Activated naive CD8-positive, alpha-beta T cell treated with anti-CD3 and anti-CD28 coated beads, Interleukin-2, amount 50 U/mL, for 24 hours (primary cell): ENCODE results near the gene CYP11A1.

Experiments used
- ATAC-seq: fragments of 150-1000 bp; cut with Tn5 transposase; one replicate; pipeline ENCODE4 v1.10.0; 2021
- DNase-seq: peaks from one replicate; pipeline ENCODE4 v3.0.0; 2021
- H3K27ac Mint-ChIP-seq: one replicate; pipeline ENCODE4 v1.8.0; 2021; ENCODE audit warnings: mild to moderate bottlenecking, mixed read lengths
- H3K27me3 Mint-ChIP-seq: one replicate; pipeline ENCODE4 v1.8.0; 2021; ENCODE audit warnings: mixed read lengths
- H3K36me3 Mint-ChIP-seq: one replicate; pipeline ENCODE4 v1.8.0; 2021; ENCODE audit warnings: low read depth, mixed read lengths
- H3K4me1 Mint-ChIP-seq: one replicate; pipeline ENCODE4 v1.8.0; 2021; ENCODE audit warnings: mixed read lengths
- H3K4me3 Mint-ChIP-seq: one replicate; pipeline ENCODE4 v1.8.0; 2021; ENCODE audit warnings: mild to moderate bottlenecking, moderate library complexity, mixed read lengths
- H3K9me3 Mint-ChIP-seq: one replicate; pipeline ENCODE4 v1.8.0; 2021; ENCODE audit warnings: mixed read lengths

The CYP11A1 gene

GRCh38 chr15:74313889-74314288 is 53.6 kb downstream of the CYP11A1 start:
- H3K27ac Mint-ChIP-seq: no peak overlapping the region
- no peak overlapping the region for H3K4me3 Mint-ChIP-seq
- DNase-seq (no peak), ATAC-seq (no peak)
- H3K4me1 Mint-ChIP-seq: peaks cover 44% of the 10 kb centered on the region
- H3K27me3 Mint-ChIP-seq: no peaks in the 10 kb centered on the region
- no peaks in the 10 kb centered on the region for H3K36me3 Mint-ChIP-seq
- H3K9me3 Mint-ChIP-seq: no peaks in the 10 kb centered on the region

- DNase-seq: no peak
- no peaks in the 10 kb centered on the region for H3K9me3 Mint-ChIP-seq
- H3K4me3 Mint-ChIP-seq: no peak overlapping the region
- ATAC-seq: no peak
- peaks cover under 1% of the 10 kb centered on the region for H3K27me3 Mint-ChIP-seq
- H3K27ac Mint-ChIP-seq: no peak overlapping the region
- H3K4me1 Mint-ChIP-seq: peaks cover 35% of the 10 kb centered on the region
- H3K36me3 Mint-ChIP-seq: no peaks in the 10 kb centered on the region
These were observed 54.9 kb downstream of the CYP11A1 start for GRCh38 chr15:74312445-74313007.

GRCh38 chr15:74311734-74312444 is 55.6 kb downstream of the CYP11A1 start:
- Mint-ChIP-seq H3K4me1 (peaks cover 30% of the 10 kb centered on the region), H3K27ac (no peak overlapping the region), H3K36me3 (no peaks in the 10 kb centered on the region), H3K4me3 (no peak overlapping the region), H3K27me3 (peaks cover 2% of the 10 kb centered on the region), H3K9me3 (no peaks in the 10 kb centered on the region)
- no peak for DNase-seq
- ATAC-seq: no peak

- H3K27me3 Mint-ChIP-seq: peaks cover 10% of the 10 kb centered on the region
- no peaks in the 10 kb centered on the region for H3K9me3 Mint-ChIP-seq
- H3K27ac Mint-ChIP-seq: no peak overlapping the region
- H3K4me1 Mint-ChIP-seq: no peaks in the 10 kb centered on the region
- no peaks in the 10 kb centered on the region for H3K36me3 Mint-ChIP-seq
- ATAC-seq (peak; percentile 67), DNase-seq (peak; percentile 39)
- H3K4me3 Mint-ChIP-seq: no peak overlapping the region
These were observed 59.3 kb downstream of the CYP11A1 start for GRCh38 chr15:74307827-74308811.

- H3K36me3 Mint-ChIP-seq: no peaks in the 10 kb centered on the region
- H3K4me1 Mint-ChIP-seq: no peaks in the 10 kb centered on the region
- H3K9me3 Mint-ChIP-seq: no peaks in the 10 kb centered on the region
- H3K27ac Mint-ChIP-seq: no peak overlapping the region
- ATAC-seq (no peak), DNase-seq (no peak)
- peaks cover 15% of the 10 kb centered on the region for H3K27me3 Mint-ChIP-seq
- H3K4me3 Mint-ChIP-seq: no peak overlapping the region
These were observed 60.6 kb downstream of the CYP11A1 start for GRCh38 chr15:74306781-74307217.

GRCh38 chr15:74305687-74306086 is 61.8 kb downstream of the CYP11A1 start:
- H3K4me3 Mint-ChIP-seq: no peak overlapping the region
- no peaks in the 10 kb centered on the region for H3K4me1 Mint-ChIP-seq
- ATAC-seq: no peak
- H3K27ac Mint-ChIP-seq: no peak overlapping the region
- peaks cover 25% of the 10 kb centered on the region for H3K27me3 Mint-ChIP-seq
- H3K9me3 Mint-ChIP-seq: no peaks in the 10 kb centered on the region
- H3K36me3 Mint-ChIP-seq: no peaks in the 10 kb centered on the region
- DNase-seq: no peak

GRCh38 chr15:74304431-74304830 is 63.0 kb downstream of the CYP11A1 start:
- no peaks in the 10 kb centered on the region for H3K36me3 Mint-ChIP-seq
- ATAC-seq (no peak), DNase-seq (no peak)
- no peaks in the 10 kb centered on the region for H3K9me3 Mint-ChIP-seq
- H3K4me1 Mint-ChIP-seq: no peaks in the 10 kb centered on the region
- no peak overlapping the region for H3K4me3 Mint-ChIP-seq
- peaks cover 35% of the 10 kb centered on the region for H3K27me3 Mint-ChIP-seq
- H3K27ac Mint-ChIP-seq: no peak overlapping the region

GRCh38 chr15:74303741-74304309 is 63.6 kb downstream of the CYP11A1 start:
- H3K27me3 Mint-ChIP-seq: peaks cover 35% of the 10 kb centered on the region
- ATAC-seq: no peak
- no peak overlapping the region for H3K4me3 Mint-ChIP-seq
- no peaks in the 10 kb centered on the region for H3K36me3 Mint-ChIP-seq
- no peak for DNase-seq
- H3K4me1 Mint-ChIP-seq: no peaks in the 10 kb centered on the region
- H3K9me3 Mint-ChIP-seq: no peaks in the 10 kb centered on the region
- no peak overlapping the region for H3K27ac Mint-ChIP-seq

GRCh38 chr15:74302821-74303359 is 64.6 kb downstream of the CYP11A1 start:
- H3K36me3 Mint-ChIP-seq: no peaks in the 10 kb centered on the region
- ATAC-seq: peak; percentile 31
- H3K27ac Mint-ChIP-seq: no peak overlapping the region
- DNase-seq: peak; percentile 59
- H3K27me3 Mint-ChIP-seq: peaks cover 35% of the 10 kb centered on the region
- no peak overlapping the region for H3K4me3 Mint-ChIP-seq
- H3K4me1 Mint-ChIP-seq: no peaks in the 10 kb centered on the region
- no peaks in the 10 kb centered on the region for H3K9me3 Mint-ChIP-seq

GRCh38 chr15:74301583-74302361 is 65.7 kb downstream of the CYP11A1 start:
- ATAC-seq (no peak), DNase-seq (no peak)
- H3K4me1 Mint-ChIP-seq: no peaks in the 10 kb centered on the region
- peaks cover 33% of the 10 kb centered on the region for H3K27me3 Mint-ChIP-seq
- H3K27ac Mint-ChIP-seq: no peak overlapping the region
- H3K9me3 Mint-ChIP-seq: no peaks in the 10 kb centered on the region
- H3K4me3 Mint-ChIP-seq: no peak overlapping the region
- no peaks in the 10 kb centered on the region for H3K36me3 Mint-ChIP-seq

- Mint-ChIP-seq H3K27me3 (peaks cover 32% of the 10 kb centered on the region), H3K9me3 (no peaks in the 10 kb centered on the region), H3K36me3 (no peaks in the 10 kb centered on the region), H3K4me3 (no peak overlapping the region), H3K4me1 (no peaks in the 10 kb centered on the region), H3K27ac (no peak overlapping the region)
- ATAC-seq (no peak), DNase-seq (no peak)
These were observed 67.2 kb downstream of the CYP11A1 start for GRCh38 chr15:74300057-74300795.

- H3K9me3 Mint-ChIP-seq: no peaks in the 10 kb centered on the region
- ATAC-seq: no peak
- peaks cover 33% of the 10 kb centered on the region for H3K27me3 Mint-ChIP-seq
- no peaks in the 10 kb centered on the region for H3K36me3 Mint-ChIP-seq
- H3K27ac Mint-ChIP-seq: no peak overlapping the region
- DNase-seq: no peak
- H3K4me1 Mint-ChIP-seq: no peaks in the 10 kb centered on the region
- no peak overlapping the region for H3K4me3 Mint-ChIP-seq
These were observed 69.6 kb downstream of the CYP11A1 start for GRCh38 chr15:74297887-74298286.

GRCh38 chr15:74295800-74296199 is 71.6 kb downstream of the CYP11A1 start:
- H3K27ac Mint-ChIP-seq: no peak overlapping the region
- H3K9me3 Mint-ChIP-seq: no peaks in the 10 kb centered on the region
- ATAC-seq (no peak), DNase-seq (no peak)
- no peaks in the 10 kb centered on the region for H3K36me3 Mint-ChIP-seq
- peaks cover 12% of the 10 kb centered on the region for H3K4me1 Mint-ChIP-seq
- no peak overlapping the region for H3K4me3 Mint-ChIP-seq
- peaks cover 27% of the 10 kb centered on the region for H3K27me3 Mint-ChIP-seq
